SHP77 treated with DMSO at 0.1 percent for 48 hours (cell line): Measurements from ENCODE around the gene AQP7.
"Not testable (repeated sequence)": the region's sequence is repeated elsewhere in the genome, so short reads cannot be mapped to it uniquely, and the experiment has no call there.

Experiments
- DNase-seq: peaks from one replicate; lab custom pipeline; 2025; lab: John Stamatoyannopoulos, UW

AQP7 gene

DNA sequence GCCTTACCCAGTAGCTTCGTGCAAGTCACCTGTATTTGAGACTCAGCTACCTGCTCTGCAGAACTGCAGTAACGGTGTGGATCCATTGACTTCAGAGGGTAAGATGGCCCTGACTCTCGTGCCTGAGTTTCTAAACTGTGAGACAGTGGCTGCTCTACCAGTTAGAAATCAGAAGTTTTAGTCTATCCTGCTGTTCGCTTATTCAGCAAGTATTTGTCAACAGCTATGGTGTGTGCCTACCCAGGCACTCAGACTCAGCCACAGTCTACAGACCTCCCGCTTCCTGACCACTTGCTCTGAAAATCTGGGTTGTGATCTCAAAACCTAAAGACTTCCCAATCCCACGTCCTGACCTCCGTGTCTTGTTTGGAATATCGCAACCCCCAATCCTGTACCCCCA is 31.5 kb upstream of the AQP7 start:
- DNase-seq = no peak

DNA sequence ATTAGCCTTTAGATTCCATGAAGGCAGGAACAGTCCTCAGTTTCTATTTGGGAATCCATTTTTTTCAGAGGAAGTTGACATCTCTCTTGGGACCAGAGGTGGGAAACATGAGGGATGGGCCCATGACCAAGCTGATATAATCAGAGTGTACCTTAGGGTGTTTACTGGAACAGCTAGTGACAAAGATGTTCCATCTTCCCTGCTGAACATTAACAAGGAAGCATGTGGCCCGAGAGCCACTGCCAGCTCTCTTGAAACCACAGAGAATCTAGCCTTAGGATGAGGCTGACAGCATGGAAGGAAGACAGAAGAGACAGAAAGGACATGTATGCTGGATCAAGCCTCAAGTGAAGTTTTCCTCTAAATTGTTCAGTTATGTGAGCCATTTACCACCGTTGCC is 29.1 kb upstream of the AQP7 start:
- DNase-seq = no peak

DNA sequence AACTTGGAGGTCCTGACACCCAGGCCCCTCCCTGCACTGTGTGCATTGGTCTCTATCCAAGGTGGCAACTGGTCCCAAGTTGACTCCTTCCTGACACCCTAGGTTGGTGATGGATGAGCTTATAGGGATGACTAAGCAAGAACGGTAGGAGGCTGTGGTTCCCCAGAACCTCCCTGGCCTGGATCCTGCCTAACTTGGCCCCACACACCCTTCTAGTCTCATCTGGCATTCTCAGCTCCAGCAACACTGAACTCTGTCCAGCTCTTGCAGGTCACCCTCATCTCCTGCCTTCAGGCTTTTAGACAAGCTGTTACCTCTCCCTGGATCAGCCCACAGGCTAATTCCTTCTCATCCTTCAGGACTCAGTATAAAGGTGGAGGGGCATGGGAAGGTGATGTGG is 28.6 kb upstream of the AQP7 start:
- no peak for DNase-seq

DNA sequence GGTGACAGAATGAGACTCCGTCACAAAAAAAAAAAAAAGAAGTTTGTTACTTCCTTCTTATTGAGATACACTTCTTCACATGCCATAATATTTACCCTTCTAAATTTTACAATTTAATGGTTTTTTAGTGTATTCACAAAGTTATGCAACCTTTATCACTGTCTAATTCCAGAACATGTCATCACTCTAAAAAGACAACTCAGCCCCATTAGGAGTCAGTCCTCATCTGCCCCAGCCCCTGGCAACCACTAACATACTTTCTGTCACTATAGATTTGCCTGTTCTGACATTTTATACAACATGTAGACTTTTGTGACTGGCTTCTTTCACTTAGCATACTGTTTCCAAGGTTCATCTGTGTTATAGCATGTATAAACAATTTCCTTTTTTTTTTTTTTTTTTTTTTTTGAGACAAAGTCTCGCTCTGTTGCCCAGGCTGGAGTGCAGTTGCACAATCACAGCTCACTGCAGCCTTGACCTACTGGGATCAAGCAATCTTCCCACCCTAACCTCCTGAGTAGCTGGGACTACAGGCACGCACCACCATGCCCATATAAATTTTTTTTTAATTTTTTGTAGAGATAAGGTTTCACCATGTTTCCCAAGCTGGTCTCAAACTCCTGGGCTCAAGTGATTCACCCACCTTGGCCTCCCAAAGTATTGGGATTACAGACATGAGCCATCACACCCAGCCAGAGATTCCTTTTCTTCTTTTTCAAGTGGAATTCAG is 27.1 kb upstream of the AQP7 start:
- no peak for DNase-seq

DNA sequence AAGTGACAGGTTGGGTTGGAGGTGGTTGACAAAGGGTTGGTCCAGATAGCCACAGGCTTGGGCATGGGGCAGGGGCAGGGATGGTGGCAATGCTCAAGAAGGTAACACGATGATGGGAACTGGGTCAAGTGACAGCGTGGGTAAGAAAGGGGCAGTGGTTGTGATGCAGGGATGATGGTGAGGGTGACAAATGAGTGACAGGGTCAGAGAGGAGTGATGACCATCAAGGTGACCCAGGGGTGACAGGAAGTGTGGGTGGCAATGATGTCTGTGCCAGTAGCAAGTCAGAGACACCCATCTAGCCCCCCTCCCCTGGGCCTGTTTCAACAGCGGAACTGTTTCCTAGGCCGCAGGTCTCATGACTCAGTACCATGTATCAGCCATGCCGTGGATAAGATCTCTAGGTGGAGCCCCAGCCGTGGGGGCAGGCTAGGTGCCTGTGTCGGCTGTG is 24.5 kb upstream of the AQP7 start:
- DNase-seq = no peak

DNA sequence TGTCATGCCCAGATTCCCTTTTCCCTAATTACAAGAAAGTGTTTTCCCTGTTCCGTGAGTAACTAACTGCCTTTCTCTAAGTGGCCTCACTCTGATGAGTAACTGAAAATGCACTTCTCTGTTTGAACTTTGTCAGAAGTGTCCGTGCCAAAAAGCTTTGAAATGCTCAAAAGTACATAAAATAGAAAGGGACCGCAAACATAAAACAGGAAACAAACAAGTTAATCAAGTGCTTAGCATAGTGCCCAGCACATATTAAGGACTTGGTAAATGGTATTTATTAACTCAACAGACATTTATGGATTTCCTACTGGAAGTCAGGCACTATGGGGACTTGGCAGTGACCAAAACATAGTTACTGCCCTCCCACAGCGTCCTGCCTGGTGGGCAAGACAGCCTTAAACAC is 22.8 kb upstream of the AQP7 start:
- DNase-seq = no peak

DNA sequence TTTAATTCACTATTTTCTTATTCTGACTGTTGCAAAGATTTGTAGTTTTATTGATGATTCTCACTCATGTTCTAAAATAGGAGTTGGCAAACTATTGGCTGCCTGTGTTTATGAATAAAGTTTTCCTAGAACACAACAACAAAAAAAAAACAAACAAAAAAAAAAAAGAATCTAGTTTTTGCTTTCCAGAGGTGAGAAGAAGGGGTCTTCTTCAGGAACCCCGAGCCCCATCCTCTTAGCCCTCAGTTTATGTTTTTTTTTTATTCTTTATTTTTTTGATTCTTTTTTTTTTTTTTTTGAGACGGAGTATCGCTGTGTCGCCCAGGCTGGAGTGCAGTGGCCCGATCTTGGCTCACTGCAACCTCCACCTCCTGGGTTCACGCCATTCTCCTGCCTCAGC is 22.1 kb upstream of the AQP7 start:
- not testable (repeated sequence) for DNase-seq

DNA sequence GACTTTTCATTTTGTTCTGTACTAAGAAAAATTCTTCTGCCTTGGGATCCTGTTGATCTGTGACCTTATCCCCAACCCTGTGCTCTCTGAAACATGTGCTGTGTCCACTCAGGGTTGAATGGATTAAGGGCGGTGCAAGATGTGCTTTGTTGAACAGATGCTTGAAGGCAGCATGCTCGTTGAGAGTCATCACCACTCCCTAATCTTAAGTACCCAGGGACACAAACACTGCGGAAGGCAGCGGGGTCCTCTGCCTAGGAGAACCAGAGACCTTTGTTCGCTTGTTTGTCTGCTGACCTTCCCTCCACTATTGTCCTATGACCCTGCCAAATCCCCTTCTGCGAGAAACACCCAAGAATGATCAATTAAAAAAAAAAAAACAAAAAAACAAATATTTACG is 21.7 kb upstream of the AQP7 start:
- not testable (repeated sequence) for DNase-seq

DNA sequence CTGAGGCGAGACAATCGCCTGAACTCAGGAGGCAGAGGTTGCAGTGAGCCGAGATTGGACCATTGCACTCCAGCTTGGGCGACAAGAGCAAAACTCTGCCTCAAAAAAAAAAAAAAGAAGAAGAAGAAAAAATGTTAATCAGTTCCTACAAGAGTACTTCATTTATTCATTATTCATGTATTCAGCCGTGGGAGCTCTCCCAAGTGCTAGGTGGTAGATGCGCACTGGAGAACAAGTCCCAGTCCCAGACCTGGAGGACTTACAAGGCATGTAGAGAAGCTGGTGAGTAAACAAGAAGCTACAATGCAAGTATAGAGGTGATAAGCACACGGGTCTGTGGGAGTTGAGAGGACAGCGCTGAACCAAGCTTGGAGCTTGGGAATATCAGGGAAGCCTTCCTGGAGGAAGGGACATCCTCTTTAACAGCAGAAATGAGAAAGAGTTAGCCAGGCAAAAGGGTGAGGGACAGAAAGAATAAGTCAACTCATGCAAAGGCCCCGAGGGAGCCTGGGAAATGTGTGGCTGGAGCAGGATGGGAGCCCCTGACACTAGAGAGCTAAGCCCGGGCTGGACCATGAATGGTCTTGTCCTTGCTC is 17.4 kb upstream of the AQP7 start:
- DNase-seq = no peak

DNA sequence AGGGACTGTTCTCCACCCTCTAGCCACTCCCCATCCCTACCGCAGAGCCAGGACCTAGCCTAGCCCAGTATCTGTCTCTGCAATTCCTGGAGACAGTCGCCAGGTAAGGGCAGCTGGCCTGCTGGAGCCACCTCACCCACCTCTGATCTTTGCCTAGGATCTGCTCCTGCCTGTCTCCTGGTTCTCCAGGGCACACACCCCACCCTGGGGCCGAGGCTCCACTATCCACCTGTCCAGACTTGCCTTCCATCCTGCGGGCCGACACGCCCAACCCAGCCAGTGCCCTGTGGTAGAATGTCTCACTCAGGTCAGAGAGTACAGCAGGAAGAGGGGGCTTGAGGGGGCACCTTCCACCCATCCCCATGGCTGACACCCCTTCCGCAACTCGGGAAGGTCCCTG is 15.7 kb upstream of the AQP7 start:
- DNase-seq = no peak

DNA sequence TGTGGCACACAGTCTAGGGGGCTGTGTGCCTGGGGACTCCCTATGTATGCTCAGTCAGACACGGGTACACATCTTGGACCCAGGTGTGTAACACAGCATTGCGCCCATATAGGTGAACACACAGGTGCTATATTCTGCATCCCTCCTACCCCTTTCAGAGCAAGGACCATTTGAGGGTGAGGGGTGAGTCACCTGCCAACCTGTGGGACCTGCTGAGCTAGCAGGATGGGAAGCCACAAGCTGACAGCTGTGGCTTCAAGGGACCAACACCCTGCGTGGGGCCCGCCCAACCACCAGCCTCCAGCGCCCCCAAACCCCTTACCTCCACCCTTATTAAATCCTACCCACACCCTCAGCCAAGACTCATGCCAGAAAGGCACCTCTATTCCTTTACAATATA is 14.6 kb upstream of the AQP7 start:
- DNase-seq = no peak

DNA sequence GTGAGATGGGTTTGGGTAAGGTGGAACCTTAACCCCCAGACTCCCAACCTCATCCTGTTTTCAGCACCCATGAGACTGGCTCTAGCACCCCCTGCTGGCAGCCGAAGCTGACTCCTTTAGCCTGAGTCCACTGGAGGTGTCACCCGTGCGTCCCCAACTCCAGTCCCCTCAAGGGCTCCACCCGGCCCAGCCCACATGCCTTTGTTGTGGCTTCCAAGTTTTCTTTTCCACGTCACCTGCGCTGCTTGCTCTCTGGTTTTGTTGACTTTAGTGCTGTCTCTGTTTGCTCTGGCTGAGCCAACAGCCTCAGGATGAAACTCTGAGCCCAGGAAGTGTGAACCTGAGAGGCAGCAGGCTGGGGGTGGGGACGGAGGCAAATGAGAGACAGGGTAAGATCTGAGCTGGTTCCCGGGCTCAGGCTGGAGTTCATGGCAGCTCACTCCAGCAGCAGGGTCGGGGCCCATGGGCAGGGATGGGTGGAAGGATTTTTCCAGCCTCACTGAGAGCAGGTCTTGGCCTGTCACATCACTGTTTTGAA is 13.2 kb upstream of the AQP7 start:
- DNase-seq = peak; percentile 35

DNA sequence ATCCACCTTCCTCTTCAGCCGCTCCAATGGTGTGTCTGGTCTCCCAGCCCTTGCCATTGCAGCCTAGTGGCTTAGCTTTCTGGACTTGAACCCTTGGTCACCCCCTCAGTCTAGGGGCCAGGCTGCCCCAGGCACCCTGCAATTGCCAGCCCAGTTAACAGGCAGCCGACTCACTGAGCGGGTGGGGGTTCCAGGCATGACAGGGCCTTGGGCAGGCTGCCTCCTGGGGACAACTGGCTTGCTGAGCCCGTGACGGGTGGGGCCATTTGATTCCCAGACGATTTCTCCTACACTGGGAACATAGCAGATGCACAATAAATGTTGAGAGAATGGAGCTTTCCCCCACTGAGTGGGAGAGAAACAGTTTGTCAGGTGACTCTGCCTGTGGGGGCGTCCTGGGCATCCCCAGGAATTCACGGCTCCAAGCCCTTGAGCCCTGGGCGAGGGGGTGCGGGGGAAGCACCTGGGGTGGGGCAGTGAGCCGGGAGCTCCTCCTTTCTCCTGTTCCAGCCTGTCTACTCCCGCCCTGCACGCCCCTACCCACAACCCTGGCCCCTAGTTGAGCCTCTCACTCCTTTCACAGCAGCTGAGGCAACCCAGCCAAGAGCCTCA is 12.6 kb upstream of the AQP7 start:
- no peak for DNase-seq

DNA sequence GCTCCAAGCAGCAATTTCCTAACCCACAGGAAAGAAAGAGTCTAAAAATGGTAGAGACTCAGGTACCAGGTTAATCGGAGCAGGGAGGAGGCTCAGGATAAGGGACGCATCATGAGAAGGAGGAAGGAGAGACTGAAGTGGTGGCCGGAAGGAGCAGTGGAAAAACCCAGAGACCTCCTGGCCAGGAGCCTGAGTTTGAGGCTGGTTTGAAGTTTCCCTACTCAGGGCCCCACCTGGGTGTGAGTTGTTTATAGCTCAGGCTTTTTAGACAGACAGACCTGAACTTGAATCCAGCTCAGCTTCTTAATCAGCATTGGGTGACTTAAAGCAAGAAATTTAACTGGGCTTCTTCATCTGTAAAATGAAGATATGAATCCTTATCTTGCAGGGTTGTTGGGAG is 11.9 kb upstream of the AQP7 start:
- DNase-seq = no peak

DNA sequence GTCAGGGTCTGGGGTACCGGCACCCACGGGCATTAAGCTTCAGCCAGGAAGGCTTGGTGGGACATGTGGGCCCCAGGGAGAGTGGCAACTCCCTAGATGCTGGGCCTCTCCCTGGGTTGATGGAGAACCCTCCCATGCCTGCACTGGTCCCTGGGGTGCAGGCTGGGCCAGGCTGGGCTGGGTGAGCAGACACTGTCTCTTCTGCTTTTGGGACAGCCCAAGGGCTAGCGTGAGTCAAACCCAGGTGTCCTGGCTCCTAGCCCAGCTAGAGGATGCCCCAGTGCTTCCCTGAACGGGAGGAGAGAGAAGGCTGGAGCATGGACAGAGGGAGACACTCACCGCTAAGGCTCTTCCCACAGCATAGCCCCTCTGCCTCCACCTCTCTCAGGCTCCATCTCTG is 5.7 kb upstream of the AQP7 start:
- DNase-seq = no peak

DNA sequence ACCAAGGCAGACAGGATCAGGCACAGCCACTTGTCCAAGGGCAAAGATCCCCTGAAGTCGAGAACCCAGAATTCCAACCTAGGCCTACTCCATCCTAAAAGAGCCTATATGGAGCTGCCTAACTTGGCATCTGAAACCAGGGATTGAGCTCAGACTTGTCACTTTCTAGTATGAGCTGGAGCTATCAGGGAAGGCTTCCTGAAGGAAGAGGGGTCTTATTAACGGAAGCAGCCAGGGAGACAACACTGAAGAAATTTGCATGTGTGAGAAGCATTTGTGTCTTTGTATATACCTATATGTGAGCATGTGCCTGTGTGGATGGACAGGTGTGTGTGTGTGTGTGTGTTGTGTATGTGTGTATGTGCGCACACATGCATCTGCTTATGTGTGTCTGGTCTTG is 4.7 kb upstream of the AQP7 start:
- no peak for DNase-seq

DNA sequence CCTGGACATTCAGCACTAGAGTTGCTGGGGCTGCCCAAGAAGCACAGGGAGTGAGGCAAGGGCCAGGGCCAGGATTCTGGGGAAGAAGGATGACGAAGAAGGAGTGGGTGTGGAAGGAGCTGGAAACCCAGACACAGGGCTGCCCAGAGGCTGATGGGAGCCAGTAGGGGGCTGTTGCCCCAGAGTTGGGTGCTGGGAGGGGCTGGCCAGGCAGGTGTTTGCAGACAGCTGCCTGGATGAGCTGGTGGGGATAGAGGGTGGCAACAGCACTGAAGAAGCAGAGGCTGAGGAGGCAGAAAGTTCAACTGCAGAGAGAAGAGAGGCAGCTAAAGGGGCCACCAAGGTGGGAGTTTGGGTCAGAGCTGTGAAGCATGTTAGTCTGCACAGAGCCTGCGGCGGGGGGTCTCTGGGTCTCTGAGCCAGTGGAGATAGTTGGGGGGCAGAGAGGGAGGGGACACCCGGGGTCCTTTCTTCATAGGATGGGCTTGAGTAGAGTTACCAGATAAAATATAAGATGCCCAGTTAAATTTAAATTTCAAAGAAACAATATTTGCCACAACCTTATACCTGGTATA is 2.5 kb upstream of the AQP7 start:
- no peak for DNase-seq

DNA sequence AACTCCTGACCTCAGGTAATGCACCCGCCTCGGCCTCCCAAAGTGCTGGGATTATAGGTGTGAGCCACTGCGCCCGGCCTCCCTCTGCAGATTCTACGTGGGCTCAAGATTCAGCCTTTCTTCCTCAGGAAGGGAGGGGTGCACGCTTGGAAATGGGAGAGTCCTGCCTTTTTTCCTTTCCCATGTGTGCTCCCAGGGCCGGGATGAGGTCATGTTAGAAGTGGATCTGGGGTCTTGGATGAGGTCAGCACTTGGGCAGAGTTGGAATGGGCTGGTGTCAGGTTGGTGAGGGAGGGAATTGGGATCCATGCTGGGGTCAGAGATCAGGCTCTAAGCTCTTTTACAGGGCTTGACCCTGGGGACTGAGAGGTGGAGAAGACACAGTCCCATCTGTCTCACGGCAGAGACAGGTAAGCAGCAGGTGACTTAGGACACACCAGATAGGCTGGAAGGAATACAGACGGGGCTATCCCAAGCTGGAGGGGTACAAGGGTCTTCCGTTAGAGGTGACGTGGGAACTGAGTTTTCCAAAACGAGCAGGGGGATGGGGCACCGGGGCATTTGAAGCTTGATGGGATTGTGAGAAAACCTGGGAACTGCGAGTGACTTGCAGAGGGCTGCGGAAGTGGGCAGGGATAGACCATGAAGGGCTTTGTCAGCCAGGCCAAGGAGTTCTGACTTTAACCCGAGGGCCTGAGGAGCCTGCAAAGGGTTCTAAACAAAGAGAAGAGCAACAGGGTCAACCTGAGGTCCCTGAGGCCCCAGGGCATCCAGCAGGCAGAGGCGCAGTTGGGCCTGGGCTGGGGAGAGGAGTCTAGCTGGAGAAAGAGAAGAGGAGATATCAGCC is 1.8 kb upstream of the AQP7 start:
- no peak for DNase-seq

DNA sequence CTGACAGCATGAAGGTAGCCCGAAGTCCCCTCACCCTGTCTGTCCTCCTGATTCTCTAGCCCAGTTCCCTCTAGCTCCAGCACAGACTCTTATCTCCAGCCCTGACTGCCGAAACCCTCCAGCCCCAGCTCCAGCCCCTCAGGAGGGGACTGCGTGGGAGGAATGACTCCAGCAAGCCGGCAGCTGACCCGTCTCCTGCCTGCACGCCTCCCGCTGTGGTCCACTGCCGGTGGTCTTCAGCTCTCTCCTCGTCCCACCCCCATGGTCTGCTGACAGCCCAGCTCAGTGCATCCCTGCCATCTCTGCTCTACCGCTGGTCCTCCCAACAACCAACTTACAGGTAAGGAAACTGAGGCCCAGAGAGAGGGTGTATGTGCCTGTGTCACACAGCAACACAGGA is 559 bp downstream of the AQP7 start:
- not testable (repeated sequence) for DNase-seq

DNA sequence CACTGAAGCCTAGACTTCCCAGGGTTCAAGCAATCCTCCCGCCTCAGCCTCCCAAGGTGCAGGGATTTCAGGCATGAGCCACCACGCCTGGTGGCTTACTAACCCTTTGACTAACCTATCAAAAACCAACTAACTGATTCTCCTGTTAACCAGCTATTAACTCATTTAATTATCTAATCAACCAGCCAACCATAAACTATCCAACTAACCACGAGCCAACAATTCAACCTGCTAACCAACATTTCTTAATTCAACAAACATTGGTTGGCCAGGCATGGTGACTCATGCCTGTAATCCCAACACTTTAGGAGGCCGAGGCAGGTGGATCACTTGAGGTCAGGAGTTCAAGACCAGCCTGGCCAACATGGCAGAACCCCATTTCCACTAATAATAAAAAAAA is 3.3 kb downstream of the AQP7 start:
- not testable (repeated sequence) for DNase-seq

DNA sequence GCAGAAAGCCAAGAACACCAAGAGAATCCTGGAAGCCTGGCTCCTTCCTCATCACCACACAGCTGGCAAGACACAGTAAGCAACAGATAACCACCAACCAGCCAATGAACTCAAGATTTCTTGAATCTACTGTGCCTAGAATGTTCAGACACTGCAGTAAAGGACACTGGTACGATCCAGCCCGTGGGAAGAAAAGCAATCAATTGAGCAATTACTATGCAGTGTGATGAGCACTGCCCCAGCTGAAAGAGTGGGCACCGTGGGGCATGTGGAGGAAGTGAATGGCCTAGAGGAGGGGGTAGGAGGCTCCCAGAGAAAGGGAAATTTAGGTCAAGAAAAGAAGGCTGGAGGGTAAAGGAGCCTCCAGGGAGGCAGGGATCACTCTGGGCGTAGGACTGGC is 4.6 kb downstream of the AQP7 start:
- DNase-seq = not testable (repeated sequence)
